ENCODE measurements around the gene ZBTB24.
A peak's percentile ranks its signal among the peaks of the same experiment; 100 is the strongest.

ZBTB24 gene

GRCh38 chr6:109455437-109456110 lies 27.4 kb downstream of the ZBTB24 start, which contains the start of gene MICAL1:
TSS of gene MICAL1 (minus strand) at chr6:109455772. CDS start at chr6:109454196, 1,576 bp downstream.
- peak within 1 kb of the TSS; percentile 75 to 97 for H3K4me3 ChIP-seq (ENCODE audit: low read depth in 1 of 2, low read length in 1 of 2)
- H3K27ac ChIP-seq = peak within 1 kb of the TSS; percentile 95
- TF ChIP-seq CTCF (IDR thresholded peaks at IDR 0.05) = peak; percentile 63
- H3K4me1 ChIP-seq (ENCODE audit: control insufficient read depth in 1 of 2, insufficient read depth in 1 of 2, low read depth in 1 of 2, low read length in 1 of 2) = peaks cover 67 to 68% of the 10 kb centered on the region in 2 experiments
- peaks cover 34% of the 10 kb centered on the region for H3K36me3 ChIP-seq
- H3K27me3 ChIP-seq = no peaks in the 10 kb centered on the region
- H3K9me3 ChIP-seq = no peaks in the 10 kb centered on the region

- peak; percentile 51 for TF ChIP-seq CTCF (IDR thresholded peaks at IDR 0.05)
- peaks cover 71 to 74% of the 10 kb centered on the region in 2 experiments for H3K4me1 ChIP-seq (ENCODE audit: control insufficient read depth in 1 of 2, insufficient read depth in 1 of 2, low read depth in 1 of 2, low read length in 1 of 2)
- no peaks in the 10 kb centered on the region for H3K9me3 ChIP-seq
- peak overlapping the region; percentile 95 for H3K27ac ChIP-seq
- H3K27me3 ChIP-seq = no peaks in the 10 kb centered on the region
- H3K36me3 ChIP-seq = peaks cover 42% of the 10 kb centered on the region
- H3K4me3 ChIP-seq (ENCODE audit: low read depth in 1 of 2, low read length in 1 of 2) = peak overlapping the region; percentile 75 to 97
Measured at GRCh38 chr6:109454496-109455436, 28.3 kb downstream of the ZBTB24 start.

- peak overlapping the region; percentile 75 to 97 for H3K4me3 ChIP-seq (ENCODE audit: low read depth in 1 of 2, low read length in 1 of 2)
- peak overlapping the region; percentile 95 for H3K27ac ChIP-seq
- no peaks in the 10 kb centered on the region for H3K27me3 ChIP-seq
- H3K4me1 ChIP-seq (ENCODE audit: control insufficient read depth in 1 of 2, insufficient read depth in 1 of 2, low read depth in 1 of 2, low read length in 1 of 2) = peaks cover 66 to 70% of the 10 kb centered on the region in 2 experiments
- H3K9me3 ChIP-seq = no peaks in the 10 kb centered on the region
- peaks cover 51% of the 10 kb centered on the region for H3K36me3 ChIP-seq
- TF ChIP-seq CTCF (IDR thresholded peaks at IDR 0.05) = no peak
Measured at GRCh38 chr6:109453594-109454495, 29.2 kb downstream of the ZBTB24 start.

- peaks cover 62 to 64% of the 10 kb centered on the region in 2 experiments for H3K4me1 ChIP-seq (ENCODE audit: control insufficient read depth in 1 of 2, insufficient read depth in 1 of 2, low read depth in 1 of 2, low read length in 1 of 2)
- no peaks in the 10 kb centered on the region for H3K27me3 ChIP-seq
- TF ChIP-seq CTCF (IDR thresholded peaks at IDR 0.05) = no peak
- H3K36me3 ChIP-seq = peaks cover 58% of the 10 kb centered on the region
- H3K4me3 ChIP-seq (ENCODE audit: low read depth in 1 of 2, low read length in 1 of 2) = peak overlapping the region in 1 of 2 experiments; percentile 75
- peak overlapping the region; percentile 95 for H3K27ac ChIP-seq
- no peaks in the 10 kb centered on the region for H3K9me3 ChIP-seq
Measured at GRCh38 chr6:109453156-109453555, 29.9 kb downstream of the ZBTB24 start.

GRCh38 chr6:109452181-109452580 lies 30.8 kb downstream of the ZBTB24 start:
- H3K4me1 ChIP-seq (ENCODE audit: control insufficient read depth in 1 of 2, insufficient read depth in 1 of 2, low read depth in 1 of 2, low read length in 1 of 2) = peaks cover 60 to 64% of the 10 kb centered on the region in 2 experiments
- no peaks in the 10 kb centered on the region for H3K27me3 ChIP-seq
- no peak overlapping the region for H3K4me3 ChIP-seq (ENCODE audit: low read depth in 1 of 2, low read length in 1 of 2)
- no peak for TF ChIP-seq CTCF (IDR thresholded peaks at IDR 0.05)
- no peaks in the 10 kb centered on the region for H3K9me3 ChIP-seq
- H3K36me3 ChIP-seq = peaks cover 67% of the 10 kb centered on the region
- H3K27ac ChIP-seq = peak overlapping the region; percentile 95
